ENCODE measurements around the gene ZC3H8.

DNA sequence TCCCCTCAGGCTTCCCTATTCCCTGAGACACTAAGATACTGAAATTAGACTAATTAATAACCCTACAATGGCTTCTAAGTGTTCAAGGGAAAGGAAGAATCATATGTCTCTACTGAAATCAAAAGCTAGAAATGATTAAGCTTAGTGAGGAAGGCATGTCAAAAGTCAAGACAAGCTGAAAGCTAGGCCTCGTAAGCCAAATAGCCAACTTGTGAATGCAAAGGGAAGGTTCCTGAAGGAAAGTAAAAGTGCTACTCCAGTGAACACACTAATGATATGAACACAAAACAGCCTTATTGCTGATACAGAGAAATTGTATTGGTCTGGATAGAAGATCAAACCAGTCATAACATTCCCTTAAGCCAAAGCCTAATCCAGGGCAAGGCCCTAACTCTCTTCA is 10.0 kb downstream of the ZC3H8 start:
- TF ChIP-seq, protein P1, sequence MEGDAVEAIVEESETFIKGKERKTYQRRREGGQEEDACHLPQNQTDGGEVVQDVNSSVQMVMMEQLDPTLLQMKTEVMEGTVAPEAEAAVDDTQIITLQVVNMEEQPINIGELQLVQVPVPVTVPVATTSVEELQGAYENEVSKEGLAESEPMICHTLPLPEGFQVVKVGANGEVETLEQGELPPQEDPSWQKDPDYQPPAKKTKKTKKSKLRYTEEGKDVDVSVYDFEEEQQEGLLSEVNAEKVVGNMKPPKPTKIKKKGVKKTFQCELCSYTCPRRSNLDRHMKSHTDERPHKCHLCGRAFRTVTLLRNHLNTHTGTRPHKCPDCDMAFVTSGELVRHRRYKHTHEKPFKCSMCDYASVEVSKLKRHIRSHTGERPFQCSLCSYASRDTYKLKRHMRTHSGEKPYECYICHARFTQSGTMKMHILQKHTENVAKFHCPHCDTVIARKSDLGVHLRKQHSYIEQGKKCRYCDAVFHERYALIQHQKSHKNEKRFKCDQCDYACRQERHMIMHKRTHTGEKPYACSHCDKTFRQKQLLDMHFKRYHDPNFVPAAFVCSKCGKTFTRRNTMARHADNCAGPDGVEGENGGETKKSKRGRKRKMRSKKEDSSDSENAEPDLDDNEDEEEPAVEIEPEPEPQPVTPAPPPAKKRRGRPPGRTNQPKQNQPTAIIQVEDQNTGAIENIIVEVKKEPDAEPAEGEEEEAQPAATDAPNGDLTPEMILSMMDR (IDR thresholded peaks at IDR 0.05; ENCODE audit: extremely low read depth in 1 of 2, insufficient read depth in 1 of 2, low read depth in 1 of 2, low read length in 2 of 2) = no peak
- TF ChIP-seq POLR2A (IDR thresholded peaks at IDR 0.05; ENCODE audit: low read depth, low read length) (no peak), POLR2AphosphoS5 (IDR thresholded peaks at IDR 0.05; ENCODE audit: insufficient read depth, low read depth, low read length) (no peak), EZH2 (IDR thresholded peaks at IDR 0.05; ENCODE audit: borderline replicate concordance, low read depth, low read length, severe bottlenecking) (no peak), JUN (IDR thresholded peaks at IDR 0.05; ENCODE audit: borderline replicate concordance, insufficient read depth, insufficient read length, low read depth) (no peak), FOS (IDR thresholded peaks at IDR 0.05; ENCODE audit: borderline replicate concordance, insufficient read depth, low read length) (no peak), MYC (IDR thresholded peaks at IDR 0.05; ENCODE audit: low read depth, low read length) (no peak), GATA2 (IDR thresholded peaks at IDR 0.05; ENCODE audit: insufficient read depth, insufficient read length, low read depth, low read length) (no peak)
- TF ChIP-seq, protein P2, sequence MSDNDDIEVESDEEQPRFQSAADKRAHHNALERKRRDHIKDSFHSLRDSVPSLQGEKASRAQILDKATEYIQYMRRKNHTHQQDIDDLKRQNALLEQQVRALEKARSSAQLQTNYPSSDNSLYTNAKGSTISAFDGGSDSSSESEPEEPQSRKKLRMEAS (IDR thresholded peaks at IDR 0.05; ENCODE audit: insufficient read depth, insufficient read length) = no peak
